ENCODE measurements around the gene BSN. TPM values are rescaled to one million over a fixed set of nuclear protein-coding genes. Genes with fewer than 3 reads are reported as not detected.

Gene BSN
- total and polyA plus RNA-seq, 2 donors (not counting 3 experiments of a cell fraction or from before 2014, with no cell fraction given) = 0.04 to 0.27 TPM

GRCh38 chr3:49513494-49514124 is 40.7 kb upstream of the BSN start:
- Histone ChIP-seq H3K4me2 (ENCODE audit: insufficient read depth, low read length) (no peak overlapping the region), H3K4me1 (ENCODE audit: control insufficient read depth, extremely low read depth, insufficient read depth, low read length) (no peaks in the 10 kb centered on the region), H2AFZ (ENCODE audit: low read depth, low read length) (no peak overlapping the region), H3K9me3 (replicated peaks; ENCODE audit: control insufficient read depth, insufficient read depth, low read length) (no peaks in the 10 kb centered on the region), H3K9me1 (replicated peaks; ENCODE audit: control insufficient read depth, extremely low read depth, insufficient read depth, low read length) (no peaks in the 10 kb centered on the region), H3K4me3 (replicated peaks in 1 of 3; ENCODE audit: insufficient read depth in 1 of 3, low read depth in 1 of 3, low read length in 3 of 3) (no peak overlapping the region), H4K20me1 (replicated peaks; ENCODE audit: control insufficient read depth, extremely low read depth, insufficient read depth, low read length) (peaks cover 2% of the 10 kb centered on the region), H3K27ac (ENCODE audit: insufficient read depth, low read depth, low read length) (no peak overlapping the region), H3K79me2 (ENCODE audit: control insufficient read depth, insufficient read depth, low read length) (no peaks in the 10 kb centered on the region), H3K27me3 (ENCODE audit: control insufficient read depth in 2 of 2, insufficient read depth in 2 of 2, low read length in 2 of 2) (no peaks in the 10 kb centered on the region), H3K36me3 (ENCODE audit: control insufficient read depth in 2 of 2, extremely low read depth in 1 of 2, insufficient read depth in 2 of 2, low read length in 2 of 2) (peaks cover 2 to 10% of the 10 kb centered on the region in 2 experiments), H3K9ac (replicated peaks; ENCODE audit: extremely low read depth, insufficient read depth, low read length) (no peak overlapping the region)
- BruUV-seq (replicated peaks) = no TSS peak
- POLR2A ChIA-PET = no interaction called here
- DNase-seq (ENCODE audit: low read depth, low spot score) (no peak), FAIRE-seq (no peak)
- intact Hi-C loops (cut with micrococcal nuclease) (no loop called here), dilution Hi-C loops (cut with MboI; ENCODE audit: extremely low pct_ligation_motif_present, low sequenced_read_pairs) (no loop called here)
- CTCF ChIA-PET = no interaction called here
- no peak for TF ChIP-seq GATA2 (IDR thresholded peaks at IDR 0.05; ENCODE audit: insufficient read depth, insufficient read length, low read depth, low read length)
- no peak for TF ChIP-seq MYC (IDR thresholded peaks at IDR 0.05; ENCODE audit: low read depth, low read length)
- TF ChIP-seq POLR2AphosphoS5 (IDR thresholded peaks at IDR 0.05; ENCODE audit: insufficient read depth, low read depth, low read length) = no peak
- TF ChIP-seq FOS (IDR thresholded peaks at IDR 0.05; ENCODE audit: borderline replicate concordance, insufficient read depth, low read length) = no peak
- TF ChIP-seq POLR2A (IDR thresholded peaks at IDR 0.05; ENCODE audit: low read depth, low read length) = no peak
- TF ChIP-seq, protein P1, sequence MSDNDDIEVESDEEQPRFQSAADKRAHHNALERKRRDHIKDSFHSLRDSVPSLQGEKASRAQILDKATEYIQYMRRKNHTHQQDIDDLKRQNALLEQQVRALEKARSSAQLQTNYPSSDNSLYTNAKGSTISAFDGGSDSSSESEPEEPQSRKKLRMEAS (IDR thresholded peaks at IDR 0.05; ENCODE audit: insufficient read depth, insufficient read length) = no peak
- no peak for TF ChIP-seq EZH2 (IDR thresholded peaks at IDR 0.05; ENCODE audit: borderline replicate concordance, low read depth, low read length, severe bottlenecking)
- TF ChIP-seq, protein P2, sequence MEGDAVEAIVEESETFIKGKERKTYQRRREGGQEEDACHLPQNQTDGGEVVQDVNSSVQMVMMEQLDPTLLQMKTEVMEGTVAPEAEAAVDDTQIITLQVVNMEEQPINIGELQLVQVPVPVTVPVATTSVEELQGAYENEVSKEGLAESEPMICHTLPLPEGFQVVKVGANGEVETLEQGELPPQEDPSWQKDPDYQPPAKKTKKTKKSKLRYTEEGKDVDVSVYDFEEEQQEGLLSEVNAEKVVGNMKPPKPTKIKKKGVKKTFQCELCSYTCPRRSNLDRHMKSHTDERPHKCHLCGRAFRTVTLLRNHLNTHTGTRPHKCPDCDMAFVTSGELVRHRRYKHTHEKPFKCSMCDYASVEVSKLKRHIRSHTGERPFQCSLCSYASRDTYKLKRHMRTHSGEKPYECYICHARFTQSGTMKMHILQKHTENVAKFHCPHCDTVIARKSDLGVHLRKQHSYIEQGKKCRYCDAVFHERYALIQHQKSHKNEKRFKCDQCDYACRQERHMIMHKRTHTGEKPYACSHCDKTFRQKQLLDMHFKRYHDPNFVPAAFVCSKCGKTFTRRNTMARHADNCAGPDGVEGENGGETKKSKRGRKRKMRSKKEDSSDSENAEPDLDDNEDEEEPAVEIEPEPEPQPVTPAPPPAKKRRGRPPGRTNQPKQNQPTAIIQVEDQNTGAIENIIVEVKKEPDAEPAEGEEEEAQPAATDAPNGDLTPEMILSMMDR (IDR thresholded peaks at IDR 0.05; ENCODE audit: extremely low read depth in 1 of 2, insufficient read depth in 1 of 2, low read depth in 1 of 2, low read length in 2 of 2) = no peak
- TF ChIP-seq JUN (IDR thresholded peaks at IDR 0.05; ENCODE audit: borderline replicate concordance, insufficient read depth, insufficient read length, low read depth) = no peak

Data from endothelial cell of umbilical vein (primary cell).